Uterus (tissue), 2 donors: Measurements from ENCODE around the gene ITGAV.

Source experiments
- POLR2A ChIP-seq, 2 donors: fragments of 450-650 bp; IDR thresholded peaks; one replicate each; pipeline ENCODE4 v1.6.1; 2016; ENCODE audit warnings: antibody characterized with exemption in 2 of 2, mild to moderate bottlenecking in 1 of 2, moderate library complexity in 1 of 2
- TF ChIP-seq, protein P1 (sequence below), 4 experiments: fragments of 200-600 bp in 2 of 4; fragments of 450-650 bp in 2 of 4; sonication (generic) in 2 of 4; IDR thresholded peaks; one replicate each; pipeline ENCODE4 v1.5.1; 2016 to 2019; ENCODE audit warnings: antibody characterized with exemption in 4 of 4, mild to moderate bottlenecking in 2 of 4, moderate library complexity in 1 of 4

DNA sequence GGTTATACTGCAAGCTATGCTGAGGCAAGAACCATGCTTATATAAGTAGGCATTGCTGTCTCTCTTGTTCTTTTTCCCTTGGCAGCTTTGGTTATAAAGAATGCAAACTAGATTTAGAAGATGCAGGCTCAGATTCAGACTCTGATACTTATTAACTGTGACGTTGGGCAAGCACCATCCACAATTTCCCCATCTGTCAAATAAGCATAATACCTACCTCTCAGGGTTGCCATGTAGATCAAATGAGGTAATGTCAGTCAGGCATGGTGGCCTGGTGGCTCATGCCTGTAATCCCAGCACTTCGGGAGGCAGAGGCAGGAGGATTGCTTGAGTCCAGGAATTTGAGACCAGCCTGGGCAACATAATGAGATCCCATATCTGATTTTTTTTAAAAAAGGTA lies 21.7 kb downstream of the ITGAV start:
- TF ChIP-seq, protein P1, sequence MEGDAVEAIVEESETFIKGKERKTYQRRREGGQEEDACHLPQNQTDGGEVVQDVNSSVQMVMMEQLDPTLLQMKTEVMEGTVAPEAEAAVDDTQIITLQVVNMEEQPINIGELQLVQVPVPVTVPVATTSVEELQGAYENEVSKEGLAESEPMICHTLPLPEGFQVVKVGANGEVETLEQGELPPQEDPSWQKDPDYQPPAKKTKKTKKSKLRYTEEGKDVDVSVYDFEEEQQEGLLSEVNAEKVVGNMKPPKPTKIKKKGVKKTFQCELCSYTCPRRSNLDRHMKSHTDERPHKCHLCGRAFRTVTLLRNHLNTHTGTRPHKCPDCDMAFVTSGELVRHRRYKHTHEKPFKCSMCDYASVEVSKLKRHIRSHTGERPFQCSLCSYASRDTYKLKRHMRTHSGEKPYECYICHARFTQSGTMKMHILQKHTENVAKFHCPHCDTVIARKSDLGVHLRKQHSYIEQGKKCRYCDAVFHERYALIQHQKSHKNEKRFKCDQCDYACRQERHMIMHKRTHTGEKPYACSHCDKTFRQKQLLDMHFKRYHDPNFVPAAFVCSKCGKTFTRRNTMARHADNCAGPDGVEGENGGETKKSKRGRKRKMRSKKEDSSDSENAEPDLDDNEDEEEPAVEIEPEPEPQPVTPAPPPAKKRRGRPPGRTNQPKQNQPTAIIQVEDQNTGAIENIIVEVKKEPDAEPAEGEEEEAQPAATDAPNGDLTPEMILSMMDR (IDR thresholded peaks at IDR 0.05), result no peak
- no peak for TF ChIP-seq POLR2A (IDR thresholded peaks at IDR 0.05)
